HG03378 (cell line): ENCODE measurements around the gene ANKLE2.
"Not testable (repeated sequence)": the region's sequence is repeated elsewhere in the genome, so short reads cannot be mapped to it uniquely, and the experiment has no call there.

Experiments used
- ATAC-seq: cut with Tn5 transposase; IDR thresholded peaks from one replicate; pipeline ENCODE4 v1.9.1; 2021; ENCODE audit warnings: mild to moderate bottlenecking, moderate library complexity; ENCODE audit not compliant: unreplicated experiment

Gene ANKLE2

GRCh38 chr12:132761032-132761920, at the start of gene ANKLE2:
ANKLE2 (minus strand) TSS chr12:132761832; CDS start chr12:132761798, 34 bp downstream.
- ATAC-seq: no peak

- not testable (repeated sequence) for ATAC-seq
Observed at GRCh38 chr12:132809391-132809790, 47.8 kb upstream of the ANKLE2 start.

- no peak for ATAC-seq
Observed at GRCh38 chr12:132807295-132808092, 45.9 kb upstream of the ANKLE2 start.

- ATAC-seq: no peak
Observed at GRCh38 chr12:132806857-132807256, 45.2 kb upstream of the ANKLE2 start.

- no peak for ATAC-seq
Observed at GRCh38 chr12:132804426-132804861, 42.8 kb upstream of the ANKLE2 start.

- no peak for ATAC-seq
Observed at GRCh38 chr12:132803888-132804287, 42.3 kb upstream of the ANKLE2 start.

GRCh38 chr12:132803125-132803524, 41.5 kb upstream of the ANKLE2 start:
- ATAC-seq: no peak

- ATAC-seq: no peak
Observed at GRCh38 chr12:132801741-132802140, 40.1 kb upstream of the ANKLE2 start.

GRCh38 chr12:132798836-132799235, 37.2 kb upstream of the ANKLE2 start:
- no peak for ATAC-seq

- ATAC-seq: no peak
Observed at GRCh38 chr12:132797820-132798570, 36.4 kb upstream of the ANKLE2 start.

- no peak for ATAC-seq
Observed at GRCh38 chr12:132795847-132796246, 34.2 kb upstream of the ANKLE2 start.

GRCh38 chr12:132791940-132792339, 30.3 kb upstream of the ANKLE2 start:
- ATAC-seq: not testable (repeated sequence)

- no peak for ATAC-seq
Observed at GRCh38 chr12:132789099-132789471, 27.5 kb upstream of the ANKLE2 start.

- ATAC-seq: no peak
Observed at GRCh38 chr12:132788375-132789098, 26.9 kb upstream of the ANKLE2 start.

- ATAC-seq: no peak
Observed at GRCh38 chr12:132787877-132788276, 26.2 kb upstream of the ANKLE2 start.

GRCh38 chr12:132786192-132786591, 24.6 kb upstream of the ANKLE2 start:
- no peak for ATAC-seq

GRCh38 chr12:132784580-132784979, 22.9 kb upstream of the ANKLE2 start:
- ATAC-seq: no peak

- no peak for ATAC-seq
Observed at GRCh38 chr12:132783917-132784531, 22.4 kb upstream of the ANKLE2 start.

GRCh38 chr12:132781938-132782337, 20.3 kb upstream of the ANKLE2 start:
- no peak for ATAC-seq

- no peak for ATAC-seq
Observed at GRCh38 chr12:132779781-132780353, 18.2 kb upstream of the ANKLE2 start.
